WTC11 (cell line): ENCODE data around the gene BRMS1. TPM values are rescaled to one million over a fixed set of nuclear protein-coding genes. Genes with fewer than 3 reads are reported as not detected.

Source experiments
- ATAC-seq: fragments of 200-7000 bp; cut with Tn5 transposase; 2 replicates; pipeline ENCODE4 v1.10.0; 2021; ENCODE audit warnings: mild to moderate bottlenecking, moderate library complexity
- CTCF ChIA-PET: fragments of 300-600 bp; sonication (Branson Sonifier 250); formaldehyde crosslinking; loops from one replicate; lab custom pipeline; 2021; ENCODE audit warnings: antibody characterized with exemption; lab: Charles Lee
- POLR2A ChIA-PET: fragments of 350-600 bp; sonication (Branson Sonifier 250); formaldehyde crosslinking; loops from one replicate; lab custom pipeline; 2021; ENCODE audit warnings: antibody characterized with exemption; lab: Charles Lee
- DNase-seq: peaks from one replicate; pipeline ENCODE4 v3.0.0; 2021; ENCODE audit warnings: low spot score
- H3K27ac Mint-ChIP-seq: 2 replicates; pipeline ENCODE4 v1.8.0; 2021; ENCODE audit warnings: mixed read lengths
- H3K27me3 Mint-ChIP-seq: 2 replicates; pipeline ENCODE4 v1.8.0; 2021; ENCODE audit warnings: low read depth, mild to moderate bottlenecking, moderate library complexity, mixed read lengths
- H3K36me3 Mint-ChIP-seq: 2 replicates; pipeline ENCODE4 v1.8.0; 2021; ENCODE audit warnings: mixed read lengths
- H3K4me1 Mint-ChIP-seq: 2 replicates; pipeline ENCODE4 v1.8.0; 2022; ENCODE audit warnings: mixed read lengths
- H3K4me3 Mint-ChIP-seq: 2 replicates; pipeline ENCODE4 v1.8.0; 2021; ENCODE audit warnings: mild to moderate bottlenecking, moderate library complexity, mixed read lengths
- H3K9me3 Mint-ChIP-seq: 2 replicates; pipeline ENCODE4 v1.8.0; 2021; ENCODE audit warnings: mixed read lengths
- ATF1 ChIP-seq: sonication (generic); formaldehyde crosslinking; IDR thresholded peaks from 2 replicates; pipeline ENCODE4 v1.8.1; 2023; ENCODE audit warnings: mild to moderate bottlenecking, moderate library complexity, missing genetic modification reagents
- EMX1 ChIP-seq: fragments of 250-450 bp; sonication (Bioruptor Pico); IDR thresholded peaks from 2 replicates; pipeline ENCODE4 v1.8.0; 2021; ENCODE audit warnings: mild to moderate bottlenecking
- FOXJ3 ChIP-seq: sonication (generic); formaldehyde crosslinking; IDR thresholded peaks from 2 replicates; pipeline ENCODE4 v1.9.0; 2021; ENCODE audit warnings: missing genetic modification reagents, mild to moderate bottlenecking, borderline replicate concordance
- HMGA2 ChIP-seq: fragments of 250-450 bp; sonication (Bioruptor Pico); IDR thresholded peaks from 2 replicates; pipeline ENCODE4 v1.4.0; 2021; ENCODE audit warnings: mild to moderate bottlenecking, moderate library complexity
- MYBL2 ChIP-seq: sonication (generic); formaldehyde crosslinking; IDR thresholded peaks from 2 replicates; pipeline ENCODE4 v1.8.1; 2023; ENCODE audit warnings: mild to moderate bottlenecking, moderate library complexity, missing genetic modification reagents
- NFATC4 ChIP-seq: fragments of 250-450 bp; sonication (Bioruptor Pico); IDR thresholded peaks from 2 replicates; pipeline ENCODE4 v1.9.0; 2021; ENCODE audit warnings: mild to moderate bottlenecking
- PRRX2 ChIP-seq: fragments of 250-450 bp; sonication (Bioruptor Pico); IDR thresholded peaks from 2 replicates; pipeline ENCODE4 v1.8.0; 2021; ENCODE audit warnings: mild to moderate bottlenecking
- RELA ChIP-seq: sonication (generic); formaldehyde crosslinking; IDR thresholded peaks from 2 replicates; pipeline ENCODE4 v1.8.1; 2022; ENCODE audit warnings: missing genetic modification reagents, mild to moderate bottlenecking, borderline replicate concordance
- TCF7 ChIP-seq: sonication (generic); formaldehyde crosslinking; IDR thresholded peaks from 2 replicates; pipeline ENCODE4 v1.8.0; 2022; ENCODE audit warnings: mild to moderate bottlenecking, low read depth, missing genetic modification reagents, moderate library complexity
- ZNF219 ChIP-seq: sonication (generic); formaldehyde crosslinking; IDR thresholded peaks from 2 replicates; pipeline ENCODE4 v1.8.0; 2023; ENCODE audit warnings: missing genetic modification reagents, mild to moderate bottlenecking, borderline replicate concordance
- ZNF232 ChIP-seq: sonication (generic); formaldehyde crosslinking; IDR thresholded peaks from 2 replicates; pipeline ENCODE4 v1.8.0; 2022; ENCODE audit warnings: mild to moderate bottlenecking, missing genetic modification reagents
- ZNF317 ChIP-seq: sonication (generic); formaldehyde crosslinking; IDR thresholded peaks from 2 replicates; pipeline ENCODE4 v1.8.1; 2023; ENCODE audit warnings: low read depth, mild to moderate bottlenecking, moderate library complexity, missing genetic modification reagents, borderline replicate concordance
- ZNF416 ChIP-seq: fragments of 250-450 bp; sonication (Bioruptor Pico); IDR thresholded peaks from 2 replicates; pipeline ENCODE4 v1.9.0; 2021; ENCODE audit warnings: mild to moderate bottlenecking, inconsistent platforms
- total RNA-seq: library from RNA; stranded (reverse); gene quantifications from 3 replicates; pipeline ENCODE4 v1.2.3, GENCODE V29; 2021
- TF ChIP-seq, protein P1 (sequence below): sonication (generic); formaldehyde crosslinking; IDR thresholded peaks from 2 replicates; pipeline ENCODE4 v1.8.1; 2023; ENCODE audit warnings: mild to moderate bottlenecking, missing genetic modification reagents, borderline replicate concordance
- TF ChIP-seq, protein P2 (sequence below): sonication (generic); formaldehyde crosslinking; IDR thresholded peaks from 2 replicates; pipeline ENCODE4 v1.8.0; 2022; ENCODE audit warnings: missing genetic modification reagents
- TF ChIP-seq, protein P3 (sequence below): fragments of 250-450 bp; sonication (Bioruptor Pico); IDR thresholded peaks from 2 replicates; pipeline ENCODE4 v1.9.0; 2021; ENCODE audit warnings: moderate library complexity, mild to moderate bottlenecking, inconsistent platforms, borderline replicate concordance
- TF ChIP-seq, protein P4 (sequence below): fragments of 250-450 bp; sonication (Bioruptor Pico); IDR thresholded peaks from 2 replicates; pipeline ENCODE4 v1.9.0; 2021; ENCODE audit warnings: mild to moderate bottlenecking, borderline replicate concordance
- TF ChIP-seq, protein P5 (sequence below): sonication (generic); formaldehyde crosslinking; IDR thresholded peaks from 2 replicates; pipeline ENCODE4 v1.8.0; 2023; ENCODE audit warnings: missing genetic modification reagents
- TF ChIP-seq, protein P6 (sequence below): sonication (generic); formaldehyde crosslinking; IDR thresholded peaks from 2 replicates; pipeline ENCODE4 v1.8.0; 2023; ENCODE audit warnings: mild to moderate bottlenecking, missing genetic modification reagents
- TF ChIP-seq, protein P7 (sequence below): sonication (generic); formaldehyde crosslinking; IDR thresholded peaks from 2 replicates; pipeline ENCODE4 v1.8.0; 2022; ENCODE audit warnings: mild to moderate bottlenecking, missing genetic modification reagents

Gene BRMS1
- total RNA-seq, 1 experiment from 2014 or later, result 44.5 TPM

DNA sequence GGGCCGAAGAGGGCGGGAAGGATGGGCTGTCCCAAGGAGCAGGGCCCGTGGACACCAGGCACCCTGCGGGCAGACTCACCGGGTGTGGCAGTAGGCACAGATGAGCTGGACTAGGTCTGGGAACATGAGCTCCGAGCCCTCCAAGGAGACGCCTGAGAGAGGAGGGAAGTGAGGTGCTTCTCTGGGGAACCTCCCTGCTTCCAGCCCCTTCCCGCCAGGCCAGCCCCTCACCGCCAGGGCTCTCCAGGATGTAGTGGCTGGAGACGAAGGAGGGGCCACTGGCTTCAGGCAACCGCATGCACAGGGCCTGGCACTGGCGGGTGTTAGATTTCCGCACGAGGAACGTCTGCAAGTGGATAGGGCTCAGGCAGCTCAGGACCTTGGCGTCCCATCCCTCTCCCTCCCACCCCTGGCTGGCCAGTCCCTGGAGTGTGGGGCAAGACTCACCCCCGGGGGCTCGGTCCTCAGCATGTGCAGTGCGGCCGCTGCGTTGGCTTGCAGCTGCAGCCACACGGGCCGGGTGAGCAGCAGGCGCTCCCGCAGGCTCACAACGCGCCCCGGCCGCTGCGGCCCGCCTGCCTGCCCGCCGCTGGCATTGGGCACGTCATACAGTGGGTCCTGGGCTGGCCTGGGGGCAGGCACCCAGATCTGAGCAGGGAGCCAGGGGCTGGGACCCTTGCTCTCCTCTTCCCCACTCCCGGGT is 9.2 kb downstream of the BRMS1 start:
- DNase-seq, result no peak
- ChIA-PET CTCF (interaction anchor here (0.5 to 8.7 kb wide), 22 partner anchors 9 to 291 kb away, joined by 3 to 319 read pairs (median 5); partner anchors contain the start of genes BRMS1, CD248, RAB1B and YIF1A), POLR2A (interaction anchor here (0.5 to 2.5 kb wide), 6 partner anchors 9 to 46 kb away, joined by 3 to 20 read pairs (median 4); partner anchors contain the start of genes BRMS1 and YIF1A)
- Mint-ChIP-seq H3K27ac (no peak overlapping the region), H3K4me3 (peak overlapping the region; percentile 82), H3K36me3 (no peaks in the 10 kb centered on the region), H3K9me3 (no peaks in the 10 kb centered on the region), H3K27me3 (no peaks in the 10 kb centered on the region), H3K4me1 (peaks cover 16% of the 10 kb centered on the region)
- ATAC-seq, result peak; percentile 38
- TF ChIP-seq PRRX2 (CRISPR knock-in tag) (no peak), ZNF232 (CRISPR knock-in tag) (no peak), MYBL2 (no peak), ZNF219 (CRISPR knock-in tag) (no peak), NFATC4 (CRISPR knock-in tag) (no peak), HMGA2 (CRISPR knock-in tag) (no peak), FOXJ3 (CRISPR knock-in tag) (no peak), TCF7 (CRISPR knock-in tag) (no peak), ZNF416 (CRISPR knock-in tag) (no peak), RELA (CRISPR knock-in tag) (no peak), EMX1 (CRISPR knock-in tag) (no peak), ZNF317 (CRISPR knock-in tag) (no peak), ATF1 (CRISPR knock-in tag) (no peak)
- TF ChIP-seq, protein P1, sequence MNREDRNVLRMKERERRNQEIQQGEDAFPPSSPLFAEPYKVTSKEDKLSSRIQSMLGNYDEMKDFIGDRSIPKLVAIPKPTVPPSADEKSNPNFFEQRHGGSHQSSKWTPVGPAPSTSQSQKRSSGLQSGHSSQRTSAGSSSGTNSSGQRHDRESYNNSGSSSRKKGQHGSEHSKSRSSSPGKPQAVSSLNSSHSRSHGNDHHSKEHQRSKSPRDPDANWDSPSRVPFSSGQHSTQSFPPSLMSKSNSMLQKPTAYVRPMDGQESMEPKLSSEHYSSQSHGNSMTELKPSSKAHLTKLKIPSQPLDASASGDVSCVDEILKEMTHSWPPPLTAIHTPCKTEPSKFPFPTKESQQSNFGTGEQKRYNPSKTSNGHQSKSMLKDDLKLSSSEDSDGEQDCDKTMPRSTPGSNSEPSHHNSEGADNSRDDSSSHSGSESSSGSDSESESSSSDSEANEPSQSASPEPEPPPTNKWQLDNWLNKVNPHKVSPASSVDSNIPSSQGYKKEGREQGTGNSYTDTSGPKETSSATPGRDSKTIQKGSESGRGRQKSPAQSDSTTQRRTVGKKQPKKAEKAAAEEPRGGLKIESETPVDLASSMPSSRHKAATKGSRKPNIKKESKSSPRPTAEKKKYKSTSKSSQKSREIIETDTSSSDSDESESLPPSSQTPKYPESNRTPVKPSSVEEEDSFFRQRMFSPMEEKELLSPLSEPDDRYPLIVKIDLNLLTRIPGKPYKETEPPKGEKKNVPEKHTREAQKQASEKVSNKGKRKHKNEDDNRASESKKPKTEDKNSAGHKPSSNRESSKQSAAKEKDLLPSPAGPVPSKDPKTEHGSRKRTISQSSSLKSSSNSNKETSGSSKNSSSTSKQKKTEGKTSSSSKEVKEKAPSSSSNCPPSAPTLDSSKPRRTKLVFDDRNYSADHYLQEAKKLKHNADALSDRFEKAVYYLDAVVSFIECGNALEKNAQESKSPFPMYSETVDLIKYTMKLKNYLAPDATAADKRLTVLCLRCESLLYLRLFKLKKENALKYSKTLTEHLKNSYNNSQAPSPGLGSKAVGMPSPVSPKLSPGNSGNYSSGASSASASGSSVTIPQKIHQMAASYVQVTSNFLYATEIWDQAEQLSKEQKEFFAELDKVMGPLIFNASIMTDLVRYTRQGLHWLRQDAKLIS (CRISPR knock-in tag), result no peak
- TF ChIP-seq, protein P2, sequence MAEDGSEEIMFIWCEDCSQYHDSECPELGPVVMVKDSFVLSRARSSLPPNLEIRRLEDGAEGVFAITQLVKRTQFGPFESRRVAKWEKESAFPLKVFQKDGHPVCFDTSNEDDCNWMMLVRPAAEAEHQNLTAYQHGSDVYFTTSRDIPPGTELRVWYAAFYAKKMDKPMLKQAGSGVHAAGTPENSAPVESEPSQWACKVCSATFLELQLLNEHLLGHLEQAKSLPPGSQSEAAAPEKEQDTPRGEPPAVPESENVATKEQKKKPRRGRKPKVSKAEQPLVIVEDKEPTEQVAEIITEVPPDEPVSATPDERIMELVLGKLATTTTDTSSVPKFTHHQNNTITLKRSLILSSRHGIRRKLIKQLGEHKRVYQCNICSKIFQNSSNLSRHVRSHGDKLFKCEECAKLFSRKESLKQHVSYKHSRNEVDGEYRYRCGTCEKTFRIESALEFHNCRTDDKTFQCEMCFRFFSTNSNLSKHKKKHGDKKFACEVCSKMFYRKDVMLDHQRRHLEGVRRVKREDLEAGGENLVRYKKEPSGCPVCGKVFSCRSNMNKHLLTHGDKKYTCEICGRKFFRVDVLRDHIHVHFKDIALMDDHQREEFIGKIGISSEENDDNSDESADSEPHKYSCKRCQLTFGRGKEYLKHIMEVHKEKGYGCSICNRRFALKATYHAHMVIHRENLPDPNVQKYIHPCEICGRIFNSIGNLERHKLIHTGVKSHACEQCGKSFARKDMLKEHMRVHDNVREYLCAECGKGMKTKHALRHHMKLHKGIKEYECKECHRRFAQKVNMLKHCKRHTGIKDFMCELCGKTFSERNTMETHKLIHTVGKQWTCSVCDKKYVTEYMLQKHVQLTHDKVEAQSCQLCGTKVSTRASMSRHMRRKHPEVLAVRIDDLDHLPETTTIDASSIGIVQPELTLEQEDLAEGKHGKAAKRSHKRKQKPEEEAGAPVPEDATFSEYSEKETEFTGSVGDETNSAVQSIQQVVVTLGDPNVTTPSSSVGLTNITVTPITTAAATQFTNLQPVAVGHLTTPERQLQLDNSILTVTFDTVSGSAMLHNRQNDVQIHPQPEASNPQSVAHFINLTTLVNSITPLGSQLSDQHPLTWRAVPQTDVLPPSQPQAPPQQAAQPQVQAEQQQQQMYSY (CRISPR knock-in tag), result 0 out of 2 replicates have a peak, but pooled peaks have one; percentile 33
- TF ChIP-seq, protein P3, sequence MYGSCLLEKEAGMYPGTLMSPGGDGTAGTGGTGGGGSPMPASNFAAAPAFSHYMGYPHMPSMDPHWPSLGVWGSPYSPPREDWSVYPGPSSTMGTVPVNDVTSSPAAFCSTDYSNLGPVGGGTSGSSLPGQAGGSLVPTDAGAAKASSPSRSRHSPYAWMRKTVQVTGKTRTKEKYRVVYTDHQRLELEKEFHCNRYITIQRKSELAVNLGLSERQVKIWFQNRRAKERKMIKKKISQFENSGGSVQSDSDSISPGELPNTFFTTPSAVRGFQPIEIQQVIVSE (CRISPR knock-in tag), result no peak
- TF ChIP-seq, protein P4, sequence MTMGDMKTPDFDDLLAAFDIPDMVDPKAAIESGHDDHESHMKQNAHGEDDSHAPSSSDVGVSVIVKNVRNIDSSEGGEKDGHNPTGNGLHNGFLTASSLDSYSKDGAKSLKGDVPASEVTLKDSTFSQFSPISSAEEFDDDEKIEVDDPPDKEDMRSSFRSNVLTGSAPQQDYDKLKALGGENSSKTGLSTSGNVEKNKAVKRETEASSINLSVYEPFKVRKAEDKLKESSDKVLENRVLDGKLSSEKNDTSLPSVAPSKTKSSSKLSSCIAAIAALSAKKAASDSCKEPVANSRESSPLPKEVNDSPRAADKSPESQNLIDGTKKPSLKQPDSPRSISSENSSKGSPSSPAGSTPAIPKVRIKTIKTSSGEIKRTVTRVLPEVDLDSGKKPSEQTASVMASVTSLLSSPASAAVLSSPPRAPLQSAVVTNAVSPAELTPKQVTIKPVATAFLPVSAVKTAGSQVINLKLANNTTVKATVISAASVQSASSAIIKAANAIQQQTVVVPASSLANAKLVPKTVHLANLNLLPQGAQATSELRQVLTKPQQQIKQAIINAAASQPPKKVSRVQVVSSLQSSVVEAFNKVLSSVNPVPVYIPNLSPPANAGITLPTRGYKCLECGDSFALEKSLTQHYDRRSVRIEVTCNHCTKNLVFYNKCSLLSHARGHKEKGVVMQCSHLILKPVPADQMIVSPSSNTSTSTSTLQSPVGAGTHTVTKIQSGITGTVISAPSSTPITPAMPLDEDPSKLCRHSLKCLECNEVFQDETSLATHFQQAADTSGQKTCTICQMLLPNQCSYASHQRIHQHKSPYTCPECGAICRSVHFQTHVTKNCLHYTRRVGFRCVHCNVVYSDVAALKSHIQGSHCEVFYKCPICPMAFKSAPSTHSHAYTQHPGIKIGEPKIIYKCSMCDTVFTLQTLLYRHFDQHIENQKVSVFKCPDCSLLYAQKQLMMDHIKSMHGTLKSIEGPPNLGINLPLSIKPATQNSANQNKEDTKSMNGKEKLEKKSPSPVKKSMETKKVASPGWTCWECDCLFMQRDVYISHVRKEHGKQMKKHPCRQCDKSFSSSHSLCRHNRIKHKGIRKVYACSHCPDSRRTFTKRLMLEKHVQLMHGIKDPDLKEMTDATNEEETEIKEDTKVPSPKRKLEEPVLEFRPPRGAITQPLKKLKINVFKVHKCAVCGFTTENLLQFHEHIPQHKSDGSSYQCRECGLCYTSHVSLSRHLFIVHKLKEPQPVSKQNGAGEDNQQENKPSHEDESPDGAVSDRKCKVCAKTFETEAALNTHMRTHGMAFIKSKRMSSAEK (CRISPR knock-in tag), result no peak
- TF ChIP-seq, protein P5, sequence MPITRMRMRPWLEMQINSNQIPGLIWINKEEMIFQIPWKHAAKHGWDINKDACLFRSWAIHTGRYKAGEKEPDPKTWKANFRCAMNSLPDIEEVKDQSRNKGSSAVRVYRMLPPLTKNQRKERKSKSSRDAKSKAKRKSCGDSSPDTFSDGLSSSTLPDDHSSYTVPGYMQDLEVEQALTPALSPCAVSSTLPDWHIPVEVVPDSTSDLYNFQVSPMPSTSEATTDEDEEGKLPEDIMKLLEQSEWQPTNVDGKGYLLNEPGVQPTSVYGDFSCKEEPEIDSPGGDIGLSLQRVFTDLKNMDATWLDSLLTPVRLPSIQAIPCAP, result 0 out of 2 replicates have a peak, but pooled peaks have one; percentile 29
- TF ChIP-seq, protein P6, sequence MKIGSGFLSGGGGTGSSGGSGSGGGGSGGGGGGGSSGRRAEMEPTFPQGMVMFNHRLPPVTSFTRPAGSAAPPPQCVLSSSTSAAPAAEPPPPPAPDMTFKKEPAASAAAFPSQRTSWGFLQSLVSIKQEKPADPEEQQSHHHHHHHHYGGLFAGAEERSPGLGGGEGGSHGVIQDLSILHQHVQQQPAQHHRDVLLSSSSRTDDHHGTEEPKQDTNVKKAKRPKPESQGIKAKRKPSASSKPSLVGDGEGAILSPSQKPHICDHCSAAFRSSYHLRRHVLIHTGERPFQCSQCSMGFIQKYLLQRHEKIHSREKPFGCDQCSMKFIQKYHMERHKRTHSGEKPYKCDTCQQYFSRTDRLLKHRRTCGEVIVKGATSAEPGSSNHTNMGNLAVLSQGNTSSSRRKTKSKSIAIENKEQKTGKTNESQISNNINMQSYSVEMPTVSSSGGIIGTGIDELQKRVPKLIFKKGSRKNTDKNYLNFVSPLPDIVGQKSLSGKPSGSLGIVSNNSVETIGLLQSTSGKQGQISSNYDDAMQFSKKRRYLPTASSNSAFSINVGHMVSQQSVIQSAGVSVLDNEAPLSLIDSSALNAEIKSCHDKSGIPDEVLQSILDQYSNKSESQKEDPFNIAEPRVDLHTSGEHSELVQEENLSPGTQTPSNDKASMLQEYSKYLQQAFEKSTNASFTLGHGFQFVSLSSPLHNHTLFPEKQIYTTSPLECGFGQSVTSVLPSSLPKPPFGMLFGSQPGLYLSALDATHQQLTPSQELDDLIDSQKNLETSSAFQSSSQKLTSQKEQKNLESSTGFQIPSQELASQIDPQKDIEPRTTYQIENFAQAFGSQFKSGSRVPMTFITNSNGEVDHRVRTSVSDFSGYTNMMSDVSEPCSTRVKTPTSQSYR (CRISPR knock-in tag), result no peak
- TF ChIP-seq, protein P7, sequence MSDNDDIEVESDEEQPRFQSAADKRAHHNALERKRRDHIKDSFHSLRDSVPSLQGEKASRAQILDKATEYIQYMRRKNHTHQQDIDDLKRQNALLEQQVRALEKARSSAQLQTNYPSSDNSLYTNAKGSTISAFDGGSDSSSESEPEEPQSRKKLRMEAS (CRISPR knock-in tag), result 0 out of 2 replicates have a peak, but pooled peaks have one; percentile 22
